Panc1 (cell line): Measurements from ENCODE around the gene IRGQ. TPM values are rescaled to one million over a fixed set of nuclear protein-coding genes. Genes with fewer than 3 reads are reported as not detected.

Experiments used
- ATAC-seq: fragments of 200-7000 bp; cut with Tn5 transposase; 2 replicates; pipeline ENCODE4 v1.9.1; 2020; ENCODE audit warnings: mild to moderate bottlenecking, moderate library complexity
- BruUV-seq: library from RNA; stranded (reverse); fragments of 400-500 nt; replicated peaks from 2 replicates; lab custom pipeline; 2021; lab: Mats Ljungman, UMichigan
- CTCF ChIA-PET: fragments of 300-600 bp; sonication (Branson Sonifier 250); formaldehyde crosslinking; loops from one replicate; lab custom pipeline; 2022; ENCODE audit warnings: antibody characterized with exemption; lab: Charles Lee
- POLR2A ChIA-PET: fragments of 300-600 bp; sonication (Branson Sonifier 250); formaldehyde crosslinking; loops from one replicate; lab custom pipeline; 2022; ENCODE audit warnings: antibody characterized with exemption; lab: Charles Lee
- DNase-seq: peaks from one replicate; pipeline ENCODE4 v3.0.0-alpha.2; 2010; ENCODE audit warnings: low read depth, low spot score
- H3K27ac ChIP-seq: 2 replicates; pipeline ENCODE4 v1.5.1; 2011; ENCODE audit warnings: mild to moderate bottlenecking, low read length, inconsistent platforms
- H3K27me3 ChIP-seq: fragments of 200-500 bp; sonication (Bioruptor generic); 2 replicates; pipeline ENCODE4 v1.6.0; 2014; ENCODE audit warnings: low read length, inconsistent platforms; ENCODE audit not compliant: control insufficient read depth, insufficient read depth
- H3K36me3 ChIP-seq: fragments of 200-500 bp; sonication (Bioruptor generic); 2 replicates; pipeline ENCODE4 v1.5.1; 2014; ENCODE audit warnings: inconsistent platforms, mild to moderate bottlenecking, low read length, moderate library complexity; ENCODE audit not compliant: control insufficient read depth, insufficient read depth
- H3K4me1 ChIP-seq: 2 replicates; pipeline ENCODE4 v1.5.1; 2011; ENCODE audit warnings: inconsistent platforms, mild to moderate bottlenecking, low read length, moderate library complexity; ENCODE audit not compliant: control insufficient read depth, insufficient read depth
- H3K4me3 ChIP-seq, 2 experiments: 2 replicates each; pipeline ENCODE4 v1.5.1; 2011 to 2012; ENCODE audit warnings: low read depth in 2 of 2, low read length in 2 of 2, mild to moderate bottlenecking in 2 of 2, inconsistent platforms in 1 of 2, moderate library complexity in 1 of 2
- H3K9me3 ChIP-seq: fragments of 200-500 bp; sonication (Bioruptor generic); 2 replicates; pipeline ENCODE4 v1.5.1; 2014; ENCODE audit warnings: low read depth, mild to moderate bottlenecking, inconsistent platforms, low read length, moderate library complexity; ENCODE audit not compliant: control insufficient read depth, insufficient read depth
- CTCF ChIP-seq: fragments of 450-650 bp; IDR thresholded peaks from 2 replicates; pipeline ENCODE4 v1.5.1; 2017; ENCODE audit warnings: mild to moderate bottlenecking
- POLR2AphosphoS5 ChIP-seq: IDR thresholded peaks from 2 replicates; pipeline ENCODE4 v1.6.1; 2012; ENCODE audit warnings: mild to moderate bottlenecking, low read depth, low read length, moderate library complexity
- REST ChIP-seq, 2 experiments: IDR thresholded peaks; 2 replicates each; pipeline ENCODE4 v1.6.1; 2011 to 2012; ENCODE audit warnings: low read depth in 2 of 2, control low read depth in 1 of 2, low read length in 1 of 2, mild to moderate bottlenecking in 1 of 2, moderate library complexity in 1 of 2; ENCODE audit not compliant: insufficient read depth in 1 of 2
- SIN3A ChIP-seq: IDR thresholded peaks from 2 replicates; pipeline ENCODE4 v1.6.1; 2012; ENCODE audit warnings: low read depth, mild to moderate bottlenecking, low read length, moderate library complexity, borderline replicate concordance; ENCODE audit not compliant: insufficient read depth
- TCF7L2 ChIP-seq: IDR thresholded peaks from 2 replicates; pipeline ENCODE4 v1.6.1; 2011; ENCODE audit warnings: mild to moderate bottlenecking, low read depth, low read length, inconsistent platforms
- in situ Hi-C: cut with HindIII; loops from 2 replicates; pipeline ENCODE4 v1.10.0; 2016; ENCODE audit warnings: low sequenced_read_pairs, low pct_unique_long_range_greater_than_20kb
- intact Hi-C: fragments of 100-400 bp; cut with micrococcal nuclease; formaldehyde crosslinking; loops from one replicate; pipeline ENCODE4 v1.10.0; 2022; ENCODE audit not compliant: unreplicated experiment
- total RNA-seq: library from RNA; stranded (reverse); gene quantifications from one replicate; pipeline ENCODE4 v1.2.1, GENCODE V29; 2021; ENCODE audit not compliant: unreplicated experiment

IRGQ gene
- total RNA-seq, 1 experiment from 2014 or later, result 20.4 TPM

- ChIA-PET POLR2A (no interaction called here), CTCF (no interaction called here)
- Histone ChIP-seq H3K4me3 (no peak overlapping the region), H3K27me3 (no peaks in the 10 kb centered on the region), H3K36me3 (no peaks in the 10 kb centered on the region), H3K4me1 (peaks cover 3% of the 10 kb centered on the region), H3K27ac (no peak overlapping the region), H3K9me3 (no peaks in the 10 kb centered on the region)
- ATAC-seq, result no peak
- TF ChIP-seq REST (IDR thresholded peaks at IDR 0.05; ENCODE audit: insufficient read depth in 1 of 2, low read depth in 2 of 2, low read length in 1 of 2) (no peak), SIN3A (no peak), CTCF (no peak)
- intact Hi-C loops (no loop called here), in situ Hi-C loops (no loop called here)
- no TSS peak for BruUV-seq
- DNase-seq, result no peak
Observed at GRCh38 chr19:43631491-43631890, 35.6 kb upstream of the IRGQ start.

- ChIA-PET CTCF (no interaction called here), POLR2A (no interaction called here)
- no peak overlapping the region for H3K27ac ChIP-seq
- BruUV-seq, result no TSS peak
- in situ Hi-C loops, result no loop called here
- H3K9me3 ChIP-seq, result no peaks in the 10 kb centered on the region
- H3K4me3 ChIP-seq, result no peak overlapping the region
- TF ChIP-seq TCF7L2, result no peak
- no peak for TF ChIP-seq REST (IDR thresholded peaks at IDR 0.05; ENCODE audit: insufficient read depth in 1 of 2, low read depth in 2 of 2, low read length in 1 of 2)
- no peak for TF ChIP-seq CTCF
- no peak for TF ChIP-seq POLR2AphosphoS5
- no peak for TF ChIP-seq SIN3A
- intact Hi-C loops, result no loop called here
- no peak for ATAC-seq
- no peaks in the 10 kb centered on the region for H3K4me1 ChIP-seq
- H3K27me3 ChIP-seq, result no peaks in the 10 kb centered on the region
- H3K36me3 ChIP-seq, result no peaks in the 10 kb centered on the region
- DNase-seq, result no peak
Observed at GRCh38 chr19:43628646-43629326, 32.9 kb upstream of the IRGQ start.
